HG03342 (cell line): ENCODE data around the gene HEXD.
"Not testable (repeated sequence)": the region's sequence is repeated elsewhere in the genome, so short reads cannot be mapped to it uniquely, and the experiment has no call there.

ENCODE experiments used
- ATAC-seq: cut with Tn5 transposase; IDR thresholded peaks from one replicate; pipeline ENCODE4 v1.9.1; 2021; ENCODE audit warnings: mild to moderate bottlenecking, moderate library complexity; ENCODE audit not compliant: unreplicated experiment

The HEXD gene

DNA sequence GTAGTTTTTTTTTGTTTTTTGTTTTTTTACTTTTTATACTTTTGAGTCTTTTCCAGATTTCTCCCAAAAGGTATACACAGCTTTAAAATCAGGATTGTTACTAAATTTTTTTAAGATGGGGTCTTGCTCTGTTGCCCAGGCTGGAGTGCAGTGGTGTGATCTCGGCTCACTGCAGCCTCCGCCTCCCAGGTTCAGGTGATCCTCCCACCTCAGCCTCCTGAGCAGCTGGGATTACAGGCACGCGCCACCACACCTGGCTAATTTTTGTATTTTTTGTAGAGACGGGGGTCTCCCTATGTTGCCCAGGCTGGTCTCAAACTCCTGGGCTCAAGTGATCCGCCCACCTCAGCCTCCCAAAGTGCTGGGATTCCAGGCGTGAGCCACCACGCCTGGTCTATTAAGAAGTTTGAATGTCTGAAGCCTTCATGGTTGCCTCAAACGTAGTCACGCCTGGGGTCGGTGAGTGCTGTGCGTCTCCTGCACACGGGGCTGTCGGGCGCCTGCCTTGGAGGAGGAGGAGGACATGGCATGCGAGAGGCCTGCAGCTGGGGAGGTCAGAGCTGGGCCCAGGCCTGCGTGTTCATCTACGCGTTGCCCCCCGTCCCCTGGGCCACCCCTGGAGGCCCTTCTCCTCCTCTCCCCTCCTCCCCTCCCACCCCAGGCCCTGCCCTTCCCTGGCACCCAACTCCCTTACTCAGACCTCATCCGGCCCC, 35.8 kb upstream of the HEXD start:
- ATAC-seq, result not testable (repeated sequence)

DNA sequence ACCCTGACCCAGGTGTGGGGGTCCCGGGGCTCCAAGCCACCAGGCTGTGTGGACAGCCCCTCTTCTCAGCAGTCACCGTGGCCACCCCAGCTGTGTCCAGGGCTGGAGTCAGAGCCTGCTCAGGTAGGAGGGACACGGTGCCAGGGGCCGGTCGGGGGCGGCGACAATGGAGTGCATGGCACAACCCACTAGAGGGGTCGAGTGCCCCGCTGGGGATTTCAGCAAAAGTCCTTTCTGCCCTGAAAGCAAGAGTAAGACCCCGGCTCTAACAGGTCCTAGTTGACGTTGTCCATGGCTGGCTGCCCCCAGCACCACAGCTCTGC, 35.3 kb upstream of the HEXD start:
- no peak for ATAC-seq

DNA sequence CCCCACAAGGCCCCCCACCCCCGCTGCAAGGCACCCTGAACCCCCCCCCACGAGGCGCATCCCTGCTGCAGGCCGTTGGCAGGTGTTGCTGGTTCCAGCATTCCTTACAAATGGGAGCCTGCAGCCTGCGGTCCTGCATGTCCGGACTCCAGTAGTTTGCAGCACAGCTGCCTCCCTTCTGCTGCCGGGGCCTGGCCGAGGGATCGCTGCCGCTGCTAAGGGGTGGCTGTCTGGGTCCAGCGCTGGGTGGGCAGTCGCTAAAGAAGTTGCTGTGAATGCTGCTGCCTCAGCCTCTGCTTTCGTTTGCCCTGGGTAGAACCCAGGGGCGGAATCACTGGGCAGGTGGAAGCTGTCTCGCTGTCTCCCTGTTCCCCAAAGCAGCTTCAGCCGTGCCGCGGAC, 34.7 kb upstream of the HEXD start:
- ATAC-seq, result no peak

DNA sequence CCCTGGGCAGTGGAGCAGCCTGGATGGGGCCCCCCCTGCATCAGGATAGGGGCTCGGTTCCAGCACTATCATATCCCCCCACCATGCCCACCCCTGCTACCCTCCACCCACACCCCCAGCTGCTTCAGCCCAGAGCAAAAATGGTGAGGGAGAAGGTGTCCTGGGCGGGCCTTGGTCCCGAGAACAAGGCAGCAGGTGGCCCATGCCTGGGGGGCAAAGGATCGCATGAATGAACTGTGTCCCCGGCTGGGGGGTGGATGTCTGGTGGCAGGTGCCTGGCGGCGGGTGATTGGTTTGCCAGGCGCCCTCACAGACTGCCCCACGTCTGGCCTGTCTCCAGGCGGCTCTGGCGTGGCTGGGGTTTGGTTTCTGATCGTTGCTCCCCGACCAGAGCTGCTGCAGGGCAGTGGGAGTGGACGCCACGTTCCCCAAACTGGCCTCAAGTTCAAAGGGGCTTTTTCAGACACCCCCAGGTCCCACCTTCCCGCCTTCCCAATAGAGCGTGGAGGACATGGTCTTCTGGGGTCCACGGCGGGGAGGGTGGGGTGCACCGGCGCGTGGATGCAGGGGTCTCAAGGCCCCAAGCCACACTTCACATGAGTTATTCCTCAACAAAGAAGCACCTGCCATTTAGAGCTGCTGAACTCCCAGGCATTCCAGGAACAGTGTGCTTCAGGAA, 34.0 kb upstream of the HEXD start:
- no peak for ATAC-seq

DNA sequence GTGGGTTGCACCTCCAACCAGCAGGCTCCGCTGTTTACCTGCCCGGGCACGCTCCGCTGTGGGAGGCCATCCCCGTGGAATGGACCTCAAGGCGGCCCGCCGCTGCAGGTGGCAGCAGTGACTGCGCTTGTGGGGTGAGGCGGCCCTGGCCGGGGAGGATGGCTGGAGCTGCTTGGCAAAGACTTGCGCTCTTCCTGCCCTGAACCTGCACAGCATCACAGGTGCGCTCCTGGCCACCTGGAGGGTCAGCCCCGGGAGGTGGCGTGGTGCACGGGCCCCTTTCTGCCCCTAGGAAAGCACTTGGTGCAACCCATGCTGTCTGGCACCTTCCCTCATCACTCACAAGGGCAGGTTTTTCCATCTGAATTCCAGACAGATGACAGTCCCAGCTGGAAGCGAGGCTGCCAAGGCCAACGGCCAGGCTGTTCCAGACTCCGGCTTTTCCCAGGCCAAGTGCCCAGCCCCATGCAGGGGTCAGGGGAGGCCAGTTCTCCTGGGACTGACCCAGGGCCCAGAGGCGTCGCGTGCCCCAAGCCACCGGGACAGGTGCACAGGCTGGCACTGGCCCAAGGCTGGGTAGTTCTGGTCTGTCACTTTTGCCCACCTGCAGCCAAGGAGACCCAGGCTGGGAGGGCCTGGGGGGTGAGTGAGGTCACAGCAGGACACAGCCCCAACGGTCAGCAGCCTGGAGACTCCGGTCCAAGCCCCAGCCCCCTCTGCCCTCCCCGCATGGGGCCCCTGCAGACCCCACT, 33.2 kb upstream of the HEXD start:
- no peak for ATAC-seq

DNA sequence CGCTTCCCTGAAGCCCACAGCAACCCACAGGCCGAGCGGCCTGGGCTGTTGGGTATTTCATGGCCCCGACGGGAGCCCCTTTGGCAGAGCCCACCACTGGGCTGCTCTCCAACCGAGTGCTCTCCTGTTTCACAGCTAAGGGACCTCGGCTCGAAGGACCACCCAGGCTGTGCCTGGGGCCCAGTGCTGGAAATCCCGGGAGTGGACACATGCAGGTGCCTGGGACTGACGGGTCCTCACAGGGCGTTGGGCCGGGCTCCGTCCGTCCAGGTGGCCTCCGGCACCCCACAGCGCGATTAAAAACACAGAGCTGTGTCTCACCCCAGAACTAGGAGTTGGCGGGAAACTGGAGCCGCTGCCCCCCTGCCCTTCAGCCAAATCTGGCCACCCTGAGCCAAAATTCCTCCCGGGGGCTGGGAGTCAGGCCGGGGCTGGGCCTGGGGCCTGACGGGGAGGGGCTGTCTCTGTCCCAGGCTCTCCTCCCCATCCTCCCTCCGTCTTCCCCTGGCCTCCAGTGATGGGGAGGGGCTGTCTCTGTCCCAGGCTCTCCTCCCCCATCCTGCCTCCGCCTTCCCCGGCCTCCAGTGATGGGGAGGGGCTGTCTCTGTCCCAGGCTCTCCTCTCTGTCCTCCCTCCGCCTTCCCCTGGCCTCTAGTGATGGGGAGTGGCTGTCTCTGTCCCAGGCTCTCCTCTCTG, 32.4 kb upstream of the HEXD start:
- no peak for ATAC-seq

DNA sequence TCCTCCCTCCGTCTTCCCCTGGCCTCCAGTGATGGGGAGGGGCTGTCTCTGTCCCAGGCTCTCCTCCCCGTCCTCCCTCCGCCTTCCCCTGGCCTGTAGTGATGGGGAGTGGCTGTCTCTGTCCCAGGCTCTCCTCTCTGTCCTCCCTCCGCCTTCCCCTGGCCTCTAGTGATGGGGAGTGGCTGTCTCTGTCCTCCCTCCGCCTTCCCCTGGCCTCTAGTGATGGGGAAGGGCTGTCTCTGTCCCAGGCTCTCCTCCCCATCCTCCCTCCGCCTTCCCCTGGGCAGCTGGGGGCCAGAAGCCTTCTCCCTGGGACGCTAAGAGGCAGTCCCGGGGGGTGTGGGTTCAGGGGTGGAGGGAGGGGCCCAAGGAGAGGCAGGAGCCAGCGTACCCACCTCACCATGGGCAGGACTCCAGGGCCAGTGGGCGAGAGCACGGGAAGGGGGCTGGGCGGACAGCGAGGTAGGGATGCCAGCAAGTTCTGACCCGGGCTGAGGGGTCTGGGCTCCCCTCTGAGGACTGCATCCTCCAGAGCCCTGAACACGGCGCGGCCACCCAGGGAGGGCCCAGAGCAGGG, 31.8 kb upstream of the HEXD start:
- no peak for ATAC-seq

DNA sequence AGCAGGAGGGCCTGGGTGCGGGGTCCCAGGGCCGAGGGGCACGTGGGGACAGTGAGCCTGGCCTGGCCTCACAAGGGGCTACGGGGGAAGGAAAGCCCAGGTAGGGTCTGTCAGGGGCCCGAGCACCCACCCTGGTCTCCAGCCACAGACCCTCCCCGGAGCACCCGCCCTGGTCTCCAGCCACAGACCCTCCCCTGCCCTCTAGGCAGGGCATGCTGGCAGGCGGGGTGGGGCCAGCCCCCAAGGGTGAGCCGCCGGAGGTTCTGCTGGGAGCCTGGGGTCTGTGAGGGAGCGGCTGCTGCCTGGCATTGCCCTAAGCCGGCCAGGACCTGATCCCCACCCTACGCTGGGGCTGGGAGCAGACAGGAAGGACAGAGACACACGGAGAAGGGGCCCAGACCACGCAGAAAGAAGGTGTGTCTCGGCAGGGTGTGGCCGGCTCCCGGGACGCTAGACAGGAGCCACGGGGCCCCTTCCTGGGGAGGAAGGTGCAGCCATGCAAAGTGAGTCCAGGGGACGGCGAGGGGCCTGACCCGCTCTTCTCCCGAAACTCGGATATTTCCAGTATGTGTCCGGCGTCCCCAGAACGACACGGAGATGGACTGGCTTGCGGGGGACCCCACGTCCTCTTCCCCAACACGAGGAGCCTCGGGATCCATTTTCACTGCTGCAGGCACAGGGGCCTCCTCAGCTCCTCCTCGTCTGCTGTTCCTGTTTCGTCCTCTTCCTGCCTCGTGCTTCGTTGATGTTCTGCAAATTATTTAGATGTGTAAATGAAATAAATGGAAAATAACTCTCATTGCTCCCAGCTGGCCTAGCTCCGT, 31.1 kb upstream of the HEXD start:
- no peak for ATAC-seq

DNA sequence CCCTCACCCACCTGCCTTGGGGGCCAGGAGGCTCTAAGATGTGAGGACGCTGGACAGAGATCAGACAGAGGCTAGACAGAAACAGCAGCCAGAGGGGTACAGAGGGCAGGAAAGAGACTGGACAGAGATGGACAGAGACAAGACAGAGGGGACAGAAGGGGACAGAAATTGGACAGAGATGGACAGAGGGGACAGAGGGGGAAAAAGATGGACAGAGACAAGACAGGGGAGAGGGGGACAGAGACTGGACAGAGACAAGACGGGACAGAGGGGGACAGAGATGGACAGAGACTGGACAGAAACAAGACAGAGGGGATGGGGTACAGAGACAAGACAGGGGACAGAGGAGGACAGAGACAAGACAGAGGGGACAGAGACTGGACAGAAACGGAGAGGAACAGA, 30.4 kb upstream of the HEXD start:
- ATAC-seq, result no peak

DNA sequence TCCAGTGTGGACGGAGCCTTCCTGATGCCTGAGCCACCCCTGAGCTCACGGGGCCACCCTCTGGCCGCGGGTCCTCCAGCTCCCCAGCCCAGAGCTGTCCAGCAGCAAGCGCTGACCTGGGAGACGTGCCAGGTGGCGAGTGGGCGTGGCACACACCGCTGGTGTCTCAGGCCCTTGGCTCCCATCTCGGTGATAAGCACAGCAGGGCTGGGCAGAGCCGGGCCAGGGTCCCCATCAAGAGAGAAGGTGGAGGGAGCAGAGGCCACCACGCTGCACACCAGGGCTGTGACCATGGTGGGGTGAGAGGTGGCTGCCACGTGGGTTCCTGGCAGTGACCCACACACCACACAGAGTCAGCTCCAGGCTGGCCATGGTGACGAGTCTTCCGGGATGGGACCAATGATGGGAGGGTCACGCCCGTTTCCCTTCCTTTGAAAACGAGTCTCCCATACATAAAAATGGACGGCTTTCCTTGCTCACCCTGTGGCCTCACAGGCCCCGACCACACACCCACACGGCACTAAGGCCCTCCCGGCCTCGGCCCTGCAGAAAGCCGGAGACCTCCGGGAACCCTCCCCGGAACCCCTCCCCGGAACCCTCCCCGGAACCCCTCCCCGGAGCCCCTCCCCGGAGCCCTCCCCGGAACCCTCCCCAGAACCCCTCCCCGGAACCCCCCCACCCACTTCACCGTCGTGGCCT, 29.8 kb upstream of the HEXD start:
- ATAC-seq, result no peak

DNA sequence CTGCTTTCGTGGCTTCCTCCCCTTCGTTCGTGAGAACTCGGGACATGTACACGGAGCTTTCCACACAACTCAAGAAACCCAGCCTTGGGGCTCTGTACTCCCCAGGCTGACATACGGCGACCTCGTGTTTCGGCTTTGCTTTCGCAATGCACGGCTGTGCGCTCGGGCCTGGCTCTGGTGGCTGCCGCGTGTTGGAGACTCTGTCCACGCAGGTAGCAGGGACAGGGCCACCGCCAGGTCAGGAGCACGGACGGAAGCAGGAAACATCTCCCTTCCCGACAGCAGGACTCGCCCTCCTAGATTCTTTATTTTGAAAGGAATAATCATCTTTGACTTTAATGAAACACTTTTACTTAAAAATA, 29.2 kb upstream of the HEXD start:
- ATAC-seq, result no peak

DNA sequence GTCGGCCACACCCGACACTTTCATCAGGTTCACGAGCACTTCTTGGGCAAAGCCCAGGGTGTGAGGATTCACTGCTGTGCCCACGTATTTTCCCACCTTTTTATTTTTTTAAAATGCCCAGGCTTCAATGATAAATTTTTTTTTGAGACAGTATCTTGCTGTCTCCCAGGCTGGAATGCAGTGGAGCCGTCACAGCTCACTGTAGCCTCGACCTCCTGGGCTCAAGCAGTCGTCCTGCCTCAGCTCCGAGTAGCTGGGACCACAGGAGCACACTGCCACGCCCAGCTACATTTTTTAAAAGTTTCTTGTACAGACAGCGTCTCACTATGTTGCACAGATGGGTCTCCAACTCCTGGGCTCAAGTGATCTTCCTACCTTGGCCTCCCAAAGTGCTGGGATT, 28.8 kb upstream of the HEXD start:
- ATAC-seq, result no peak

DNA sequence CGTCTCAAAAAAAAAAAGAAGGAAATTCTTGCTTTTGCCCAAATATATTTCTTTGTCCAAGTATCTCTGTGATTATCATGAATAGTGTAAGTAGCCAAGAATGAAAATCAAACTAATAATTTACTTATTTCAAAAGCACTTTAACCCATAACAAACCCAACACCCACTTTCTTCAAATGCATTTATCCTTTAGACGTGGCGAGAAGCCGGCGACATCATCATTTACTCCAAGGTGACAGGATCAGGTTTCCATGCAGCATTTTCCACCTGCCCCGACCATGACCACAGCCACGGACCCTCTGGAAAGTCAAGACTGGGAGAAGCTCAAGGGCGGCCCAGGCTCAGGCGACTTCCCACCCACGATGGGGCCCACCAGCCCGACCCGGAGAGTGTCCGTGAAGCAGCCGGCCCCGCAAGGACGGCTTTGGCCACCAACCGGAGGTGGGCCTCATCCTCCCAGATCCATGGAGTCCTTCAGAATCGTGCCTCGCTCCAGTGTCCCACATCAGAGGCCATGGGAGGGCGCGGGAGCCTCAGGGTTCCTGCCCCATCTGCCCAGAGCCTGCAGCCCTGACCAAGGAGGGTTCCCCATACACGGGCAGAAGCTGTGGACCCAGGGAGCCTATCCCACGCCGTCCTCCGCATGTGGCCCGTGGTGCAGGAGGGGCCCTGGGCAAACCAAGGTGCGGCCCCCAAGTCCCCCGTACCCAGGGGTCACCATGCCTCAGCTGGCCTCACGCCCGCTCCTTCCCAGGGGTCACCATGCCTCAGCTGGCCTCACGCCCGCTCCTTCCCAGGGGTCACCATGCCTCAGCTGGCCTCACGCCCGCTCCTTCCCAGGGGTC, 27.9 kb upstream of the HEXD start:
- ATAC-seq, result no peak

DNA sequence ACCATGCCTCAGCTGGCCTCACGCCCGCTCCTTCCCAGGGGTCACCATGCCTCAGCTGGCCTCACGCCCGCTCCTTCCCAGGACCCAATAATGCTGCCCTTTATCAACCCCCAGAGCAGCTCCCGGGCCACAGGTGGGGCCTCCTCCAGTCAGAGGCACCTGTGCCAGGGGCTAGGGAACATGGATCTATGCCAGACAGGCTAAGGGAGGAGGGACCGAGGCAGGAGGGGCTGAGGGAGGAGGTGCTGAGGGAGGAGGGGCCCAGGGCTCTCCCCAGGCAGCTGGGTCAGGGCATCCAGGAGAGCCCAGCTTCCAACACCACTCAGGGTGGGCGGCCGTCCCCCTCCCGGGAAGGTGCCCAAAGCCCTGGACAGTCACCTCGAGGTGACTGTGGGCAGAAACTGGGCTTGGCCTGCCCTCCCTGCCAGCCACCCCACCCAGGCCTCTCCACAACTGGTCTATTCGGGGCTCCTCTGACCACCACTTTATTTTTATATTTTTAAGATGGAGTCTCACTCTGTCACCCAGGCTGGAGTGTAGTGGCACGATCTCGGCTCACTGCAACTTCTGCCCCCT, 27.2 kb upstream of the HEXD start:
- ATAC-seq, result no peak

DNA sequence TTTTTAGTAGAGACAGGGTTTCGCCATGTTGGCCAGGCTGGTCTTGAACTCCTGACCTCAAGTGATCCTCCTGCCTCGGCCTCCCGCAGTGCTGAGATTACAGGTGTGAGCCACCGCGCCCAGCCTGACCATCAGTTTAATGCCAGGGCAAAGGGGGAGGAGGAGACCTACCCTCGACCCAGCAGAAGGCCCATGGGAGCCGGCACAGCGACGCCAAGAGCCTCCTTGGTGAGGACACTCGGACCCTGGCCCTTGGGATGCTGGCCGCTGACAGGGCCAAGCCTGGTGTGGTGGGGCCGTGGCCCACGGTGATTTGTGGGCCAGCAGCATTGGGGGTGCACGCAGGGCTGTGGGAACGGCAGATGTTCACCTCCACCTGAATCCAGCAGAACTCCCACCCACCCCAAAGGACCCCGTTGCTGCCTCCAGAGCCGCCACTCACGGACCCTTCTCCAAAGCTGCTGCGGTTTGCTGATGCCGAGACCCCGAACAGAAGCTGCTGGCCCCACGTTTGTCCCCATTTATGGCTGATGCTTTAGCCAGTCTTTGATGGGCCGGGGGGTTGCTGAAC, 26.6 kb upstream of the HEXD start:
- no peak for ATAC-seq

DNA sequence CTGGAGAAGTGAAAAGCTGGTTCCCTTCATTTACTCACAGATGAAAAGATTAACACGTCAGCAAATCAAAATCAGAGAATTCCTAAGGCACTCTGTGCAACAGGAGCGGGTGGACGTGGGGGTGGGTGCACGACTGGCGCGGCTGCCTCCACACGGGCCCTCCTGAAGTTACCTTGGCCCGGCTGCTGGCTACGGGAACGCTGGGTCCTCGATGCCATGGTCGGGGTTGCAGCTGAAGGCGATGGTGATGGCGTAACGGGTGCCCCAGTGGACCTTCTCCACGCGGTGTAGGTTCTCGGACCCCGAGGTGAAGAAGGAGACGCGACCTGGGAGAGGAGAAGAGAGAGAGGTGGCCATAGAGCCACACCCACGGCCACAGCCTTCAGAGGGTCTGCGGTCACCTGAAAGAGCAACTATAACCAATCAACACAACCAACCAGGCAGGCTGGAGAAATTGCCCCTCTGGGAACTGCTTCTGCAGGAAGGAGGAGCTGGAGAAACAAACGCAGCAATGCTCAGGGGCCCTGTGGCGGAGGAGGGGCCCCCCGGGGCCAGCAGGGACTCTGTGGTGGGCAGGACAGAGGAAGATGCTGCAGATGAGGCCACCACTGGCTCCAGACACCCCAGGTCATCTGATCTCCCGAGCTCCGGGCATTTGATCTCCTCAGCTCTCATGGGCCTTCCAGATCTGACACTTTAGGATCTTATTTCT, 25.8 kb upstream of the HEXD start:
- ATAC-seq, result no peak

DNA sequence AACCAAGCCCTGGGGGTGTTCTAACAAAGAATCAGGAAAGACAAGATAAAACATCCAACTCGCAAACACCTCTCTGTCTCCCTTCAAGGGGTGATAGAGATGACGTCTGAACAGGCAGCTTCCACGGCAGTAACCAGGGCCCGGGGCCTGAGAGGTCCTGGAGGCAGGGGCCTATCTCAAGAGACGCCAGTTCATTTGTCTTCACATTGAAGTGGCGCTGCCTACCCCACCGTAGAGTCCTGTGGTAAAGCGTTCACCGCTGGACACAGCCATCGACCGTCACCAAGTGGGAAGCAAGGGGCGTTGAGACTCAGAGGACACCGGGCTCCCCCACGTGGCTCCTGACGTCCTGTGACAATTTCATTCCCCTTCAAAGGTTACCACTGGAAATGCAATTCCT, 25.2 kb upstream of the HEXD start:
- no peak for ATAC-seq

DNA sequence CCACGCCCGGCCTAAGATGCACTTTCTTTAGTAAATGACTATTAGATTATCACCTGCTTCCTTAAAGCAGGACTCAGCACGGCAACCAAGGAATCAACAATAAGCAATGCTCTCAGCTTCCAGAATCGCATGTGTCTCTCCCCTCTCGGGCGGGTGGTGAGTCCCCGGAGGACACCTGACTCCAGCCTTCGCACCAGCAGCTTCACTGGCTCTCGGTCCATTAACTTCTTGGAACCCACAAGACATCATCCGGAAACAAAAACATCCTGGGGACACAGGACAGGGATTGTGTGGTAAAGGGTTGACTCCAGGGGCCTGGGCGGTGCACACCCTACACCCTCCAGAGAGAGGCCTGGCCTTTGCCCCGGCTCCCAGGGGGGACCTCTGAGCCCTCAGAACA, 23.9 kb upstream of the HEXD start:
- ATAC-seq, result no peak
